Loucy (cell line): ENCODE data around the gene NPPA.

Source experiments
- H2AFZ ChIP-seq: fragments of 200-600 bp; sonication (generic); 2 replicates; pipeline ENCODE4 v1.6.0; 2016; ENCODE audit warnings: antibody characterized with exemption, mild to moderate bottlenecking, low read length, moderate library complexity
- H3F3A ChIP-seq: fragments of 200-600 bp; 2 replicates; pipeline ENCODE4 v1.6.0; 2016; ENCODE audit warnings: antibody characterized with exemption, low read depth, mild to moderate bottlenecking
- H3K27me3 ChIP-seq: fragments of 200-600 bp; sonication (generic); 2 replicates; pipeline ENCODE4 v1.6.1; 2014; ENCODE audit warnings: low read length, mild to moderate bottlenecking; ENCODE audit not compliant: insufficient read depth, poor library complexity, severe bottlenecking
- H3K36me3 ChIP-seq: fragments of 200-600 bp; sonication (generic); 2 replicates; pipeline ENCODE4 v1.6.1; 2016; ENCODE audit warnings: low read length; ENCODE audit not compliant: insufficient read depth
- H3K4me1 ChIP-seq: fragments of 200-600 bp; sonication (generic); 2 replicates; pipeline ENCODE4 v1.5.1; 2014; ENCODE audit warnings: low read length, mild to moderate bottlenecking; ENCODE audit not compliant: insufficient read depth, poor library complexity, severe bottlenecking
- H3K4me2 ChIP-seq: fragments of 200-600 bp; sonication (generic); 2 replicates; pipeline ENCODE4 v1.6.0; 2014; ENCODE audit warnings: antibody characterized with exemption, low read length, low read depth, mild to moderate bottlenecking; ENCODE audit not compliant: poor library complexity, severe bottlenecking
- H3K4me3 ChIP-seq: fragments of 200-600 bp; sonication (generic); 2 replicates; pipeline ENCODE4 v1.5.1; 2014; ENCODE audit warnings: low read length, mild to moderate bottlenecking, mixed read lengths; ENCODE audit not compliant: poor library complexity, severe bottlenecking
- H3K79me2 ChIP-seq: fragments of 200-600 bp; sonication (generic); 2 replicates; pipeline ENCODE4 v1.6.1; 2014; ENCODE audit warnings: low read length; ENCODE audit not compliant: insufficient read depth
- H3K9ac ChIP-seq: fragments of 200-600 bp; sonication (generic); 2 replicates; pipeline ENCODE4 v1.6.0; 2014; ENCODE audit warnings: mild to moderate bottlenecking, low read depth, low read length, moderate library complexity; ENCODE audit not compliant: poor library complexity, severe bottlenecking
- H3K9me2 ChIP-seq: fragments of 200-600 bp; sonication (generic); replicated peaks from 2 replicates; pipeline ENCODE4 v1.6.1; 2016; ENCODE audit warnings: low read depth, low read length, mixed read lengths
- H3K9me3 ChIP-seq: fragments of 200-600 bp; sonication (generic); 2 replicates; pipeline ENCODE4 v1.6.1; 2014; ENCODE audit warnings: mild to moderate bottlenecking, antibody characterized with exemption, low read length, low read depth; ENCODE audit not compliant: insufficient read depth
- H4K20me1 ChIP-seq: fragments of 200-600 bp; sonication (generic); 2 replicates; pipeline ENCODE4 v1.6.0; 2014; ENCODE audit warnings: antibody characterized with exemption, low read length, mild to moderate bottlenecking; ENCODE audit not compliant: insufficient read depth, poor library complexity, severe bottlenecking
- CTCF ChIP-seq: fragments of 200-600 bp; sonication (generic); conservative IDR thresholded peaks from 2 replicates; pipeline ENCODE4 v1.5.1; 2014; ENCODE audit warnings: mild to moderate bottlenecking, antibody characterized with exemption, low read length
- EZH2phosphoT487 ChIP-seq: fragments of 200-600 bp; IDR thresholded peaks from 2 replicates; pipeline ENCODE4 v1.6.1; 2018; ENCODE audit warnings: antibody characterized with exemption, mild to moderate bottlenecking, moderate library complexity, borderline replicate concordance

The NPPA gene

GRCh38 chr1:11838349-11839272, 9.0 kb downstream of the NPPA start:
- H3K9me3 ChIP-seq = no peaks in the 10 kb centered on the region
- no peaks in the 10 kb centered on the region for H3K9me2 ChIP-seq
- H3K79me2 ChIP-seq = no peaks in the 10 kb centered on the region
- TF ChIP-seq CTCF (peak; percentile 98), EZH2phosphoT487 (no peak)
- H3K4me3 ChIP-seq = no peak overlapping the region
- H2AFZ ChIP-seq = no peak overlapping the region
- no peak overlapping the region for H3K9ac ChIP-seq
- peaks cover 17% of the 10 kb centered on the region; the same call in 1 of the 2 replicates for H3F3A ChIP-seq
- H3K4me2 ChIP-seq = no peak overlapping the region
- H3K27me3 ChIP-seq = no peaks in the 10 kb centered on the region
- H3K36me3 ChIP-seq = peaks cover 73% of the 10 kb centered on the region; the same call in 1 of the 2 replicates
- peaks cover 27% of the 10 kb centered on the region for H3K4me1 ChIP-seq
- H4K20me1 ChIP-seq = peaks cover 3% of the 10 kb centered on the region

- no peak overlapping the region for H3K9ac ChIP-seq
- H3F3A ChIP-seq = peaks cover 16% of the 10 kb centered on the region; the same call in 1 of the 2 replicates
- H3K4me1 ChIP-seq = peaks cover 22% of the 10 kb centered on the region
- H3K4me2 ChIP-seq = no peak overlapping the region
- H3K9me2 ChIP-seq = no peaks in the 10 kb centered on the region
- H3K4me3 ChIP-seq = no peak overlapping the region
- no peaks in the 10 kb centered on the region for H3K9me3 ChIP-seq
- no peaks in the 10 kb centered on the region for H3K79me2 ChIP-seq
- no peak overlapping the region for H2AFZ ChIP-seq
- TF ChIP-seq EZH2phosphoT487 (no peak), CTCF (no peak)
- no peaks in the 10 kb centered on the region for H3K27me3 ChIP-seq
- peaks cover 80% of the 10 kb centered on the region; the same call in 1 of the 2 replicates for H3K36me3 ChIP-seq
- peaks cover 3% of the 10 kb centered on the region for H4K20me1 ChIP-seq
These were observed 9.7 kb downstream of the NPPA start for GRCh38 chr1:11837767-11838348.

- Histone ChIP-seq H3K4me2 (no peak overlapping the region), H4K20me1 (no peaks in the 10 kb centered on the region), H3K36me3 (peaks cover 86% of the 10 kb centered on the region; the same call in 1 of the 2 replicates), H3K4me3 (no peak overlapping the region), H3K4me1 (peaks cover 15% of the 10 kb centered on the region), H3K9me2 (no peaks in the 10 kb centered on the region), H3F3A (peaks cover 9% of the 10 kb centered on the region; the same call in 1 of the 2 replicates), H3K9ac (no peak overlapping the region), H3K27me3 (no peaks in the 10 kb centered on the region), H3K79me2 (no peaks in the 10 kb centered on the region), H3K9me3 (no peaks in the 10 kb centered on the region), H2AFZ (no peak overlapping the region)
- TF ChIP-seq CTCF (no peak), EZH2phosphoT487 (no peak)
These were observed 10.4 kb downstream of the NPPA start for GRCh38 chr1:11836955-11837766.
